HuH-7.5 (cell line): Measurements from ENCODE around the gene LRRC2.

Experiments used
- DNase-seq: peaks from one replicate; pipeline ENCODE4 v3.0.0; 2011; ENCODE audit warnings: low spot score

The LRRC2 gene

DNA sequence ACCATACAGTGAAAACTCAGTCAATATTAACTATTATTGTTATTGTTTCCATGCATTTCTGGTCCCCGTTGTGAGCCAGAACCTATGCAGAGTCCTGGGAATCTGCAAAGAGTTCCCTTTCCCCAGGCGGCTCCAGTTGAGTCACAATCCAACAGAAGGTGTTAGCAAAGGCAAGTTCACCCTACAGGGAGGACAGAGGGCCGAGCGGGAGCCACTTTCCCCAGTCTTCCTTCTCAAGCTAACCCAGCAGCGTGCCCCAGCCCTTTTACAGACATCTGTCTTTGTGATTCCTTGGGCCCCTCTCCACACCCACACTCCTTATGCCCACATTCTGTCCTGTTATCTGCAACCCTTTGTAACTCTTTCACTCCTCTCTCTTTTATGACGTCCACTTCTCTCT lies 88.3 kb downstream of the LRRC2 start:
- no peak for DNase-seq

DNA sequence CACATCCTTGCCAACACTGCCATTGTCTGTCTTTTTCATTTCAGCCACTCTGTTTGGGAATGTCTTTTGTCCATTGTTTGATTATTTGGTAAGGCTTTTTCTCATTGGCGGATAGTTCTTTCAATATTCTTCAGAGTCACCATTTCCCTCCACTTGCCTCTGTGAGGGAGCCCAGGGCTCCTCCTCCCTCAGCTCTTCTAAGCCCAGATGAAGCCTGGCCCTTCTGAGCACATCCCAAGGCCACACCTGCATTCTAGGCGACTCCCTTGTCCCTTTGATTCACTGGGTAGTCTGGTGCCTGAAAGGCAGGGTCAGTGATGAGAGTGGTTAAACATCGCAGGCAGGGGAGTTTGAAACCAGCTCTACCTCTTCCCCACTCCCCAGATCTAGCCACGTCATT lies 89.0 kb downstream of the LRRC2 start:
- no peak for DNase-seq

DNA sequence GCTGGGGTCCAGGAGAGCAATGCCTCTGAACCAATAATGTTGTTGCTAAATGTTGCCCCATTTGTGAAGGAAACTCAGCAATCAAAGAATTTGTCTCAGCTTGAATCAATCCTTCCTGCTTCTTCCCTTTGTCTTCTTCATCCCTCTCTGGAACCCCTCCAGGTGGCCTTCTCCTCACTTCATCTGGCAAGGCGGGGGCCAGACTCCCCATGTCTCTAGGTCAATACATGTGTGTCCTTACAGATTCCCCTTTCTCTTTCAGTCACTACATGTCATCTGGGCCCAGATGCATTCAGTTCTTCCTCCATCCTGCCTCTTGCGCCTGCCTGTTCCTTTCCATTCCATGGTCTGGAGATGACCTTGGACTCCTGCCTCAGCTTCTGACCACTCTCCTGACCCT lies 93.4 kb downstream of the LRRC2 start:
- no peak for DNase-seq

DNA sequence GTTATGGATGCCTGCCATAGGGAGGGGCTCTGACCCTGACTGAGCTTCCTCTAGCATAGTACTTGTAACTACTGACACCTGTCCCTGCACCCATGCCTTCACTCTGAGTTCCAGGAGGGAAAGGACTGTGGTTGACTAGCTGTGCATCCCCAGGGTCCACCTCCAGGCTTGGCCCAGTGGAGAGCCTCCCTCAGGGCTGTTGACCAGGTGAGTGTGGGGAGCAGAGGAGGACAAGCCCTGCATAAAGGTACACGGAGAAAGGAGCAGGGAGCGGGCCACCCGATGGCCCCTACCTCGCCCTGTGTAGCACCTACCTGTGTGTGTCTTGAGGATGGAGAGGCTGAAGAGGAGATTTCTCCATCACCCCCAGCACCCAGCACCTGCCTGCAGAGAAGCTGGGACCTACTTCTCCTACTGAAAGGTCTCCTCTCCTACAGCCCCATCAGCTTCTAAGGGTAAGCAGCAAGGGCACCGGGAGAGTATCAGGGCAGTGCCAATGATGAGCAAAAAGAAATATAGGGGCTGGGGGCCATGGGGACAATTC lies 94.7 kb downstream of the LRRC2 start:
- no peak for DNase-seq

DNA sequence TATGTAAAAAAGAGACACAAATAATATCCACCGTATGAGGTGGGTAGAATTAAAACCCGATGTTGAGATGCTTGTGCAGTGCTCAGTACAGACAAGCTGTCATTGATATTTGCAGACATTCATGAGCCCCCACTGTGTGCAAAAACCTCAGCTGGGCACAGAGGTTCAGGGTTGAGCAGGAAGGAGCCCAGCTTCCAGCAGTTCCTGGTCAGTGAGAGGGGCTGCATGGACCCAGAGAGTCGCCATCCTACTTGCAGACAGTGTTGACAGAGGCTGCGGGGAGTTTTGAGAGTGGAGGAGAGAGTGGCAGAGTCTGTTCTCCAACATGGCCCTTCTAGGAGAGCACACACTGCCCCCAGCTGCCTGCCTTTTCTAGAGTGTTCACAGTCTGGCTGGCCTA lies 95.3 kb downstream of the LRRC2 start:
- no peak for DNase-seq

DNA sequence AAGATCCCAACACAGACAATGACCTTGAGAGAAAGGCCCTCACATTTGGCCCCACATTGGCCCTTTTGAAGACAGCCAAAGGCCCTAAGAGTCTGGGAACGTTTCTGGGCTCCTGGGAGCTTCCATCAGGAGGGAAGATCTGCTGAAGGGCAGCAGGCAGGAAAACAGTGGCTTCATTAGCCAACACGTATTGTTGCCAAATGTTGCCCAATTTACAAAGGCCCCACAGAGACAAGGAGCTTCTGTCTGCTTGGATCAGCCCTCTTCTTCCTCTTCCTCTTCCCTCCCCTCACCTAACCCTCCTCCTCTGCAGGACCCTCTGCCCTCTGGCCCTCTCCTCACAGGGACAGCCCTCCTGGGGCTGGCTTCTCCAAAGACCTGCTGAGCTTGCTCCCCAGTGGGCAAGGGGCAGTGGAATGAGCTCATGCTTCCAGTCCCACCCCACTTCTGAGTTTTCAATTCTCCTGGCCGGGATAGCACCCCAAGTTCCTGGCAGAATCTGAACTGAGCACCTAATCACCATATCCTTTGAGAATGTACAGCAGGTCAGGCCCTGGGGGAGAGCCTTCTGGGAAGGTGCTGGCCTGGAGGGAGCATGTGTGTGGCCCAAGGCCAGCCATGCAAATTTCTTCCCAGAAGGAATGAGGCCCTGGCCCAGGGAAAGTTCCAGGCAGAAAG lies 96.3 kb downstream of the LRRC2 start:
- DNase-seq = no peak

DNA sequence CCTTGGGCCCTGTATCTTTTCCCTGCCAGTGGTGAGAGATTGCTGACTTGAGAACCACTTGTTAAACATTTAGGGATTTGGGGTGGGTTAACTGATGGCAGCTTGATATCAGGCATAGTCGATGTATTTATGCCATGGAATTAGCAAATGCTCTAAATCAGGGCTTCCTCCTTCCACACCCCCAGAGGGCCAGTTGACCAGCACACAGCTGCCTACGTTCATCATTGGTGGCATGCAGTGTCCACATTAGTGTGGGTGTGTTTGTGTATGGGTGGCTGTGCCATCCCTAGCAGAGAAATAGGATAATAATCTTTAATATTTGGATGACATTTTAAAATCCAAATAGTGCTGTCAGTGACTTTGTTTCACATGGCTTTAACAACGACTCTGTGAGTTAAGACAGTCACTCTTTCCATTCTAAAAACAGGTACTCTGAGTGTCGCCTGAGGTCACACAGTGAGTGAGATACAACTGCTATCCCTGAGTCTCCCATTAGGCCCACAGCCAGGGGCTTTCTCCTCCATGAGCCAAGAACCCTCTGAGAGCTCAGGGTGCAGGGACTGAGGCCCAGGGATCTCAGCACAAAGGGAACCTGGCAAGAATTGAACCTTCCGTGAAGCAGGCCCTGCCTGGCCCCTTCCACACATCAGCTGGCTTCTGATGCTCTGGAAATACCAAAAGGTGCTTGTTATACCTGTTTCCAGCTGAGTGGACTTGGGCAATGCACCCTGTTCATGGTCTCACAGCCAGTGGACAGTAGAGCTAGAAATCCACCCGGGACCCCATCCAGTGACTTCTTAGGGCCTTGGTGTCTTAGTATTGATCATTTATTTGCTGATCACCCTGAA lies 97.1 kb downstream of the LRRC2 start:
- DNase-seq = no peak

DNA sequence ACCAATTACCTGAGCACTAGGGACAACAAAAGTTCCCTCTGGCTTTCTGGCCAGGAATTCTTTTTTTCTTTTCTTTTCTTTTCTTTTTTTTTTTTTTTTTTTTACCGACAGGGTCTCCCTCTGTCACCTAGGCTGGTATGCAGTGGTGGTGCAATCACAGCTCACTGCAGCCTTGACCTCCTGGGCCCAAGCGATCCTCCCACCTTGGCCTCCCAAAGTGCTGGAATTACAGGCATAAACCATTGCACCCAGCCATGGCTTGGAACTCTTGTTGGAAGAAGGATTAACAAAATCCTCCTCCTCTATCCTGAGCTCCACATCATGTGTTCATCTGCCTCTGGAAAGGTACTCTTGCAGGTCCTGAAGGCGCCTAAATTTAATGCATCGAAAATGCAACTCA lies 98.5 kb downstream of the LRRC2 start:
- DNase-seq = no peak

DNA sequence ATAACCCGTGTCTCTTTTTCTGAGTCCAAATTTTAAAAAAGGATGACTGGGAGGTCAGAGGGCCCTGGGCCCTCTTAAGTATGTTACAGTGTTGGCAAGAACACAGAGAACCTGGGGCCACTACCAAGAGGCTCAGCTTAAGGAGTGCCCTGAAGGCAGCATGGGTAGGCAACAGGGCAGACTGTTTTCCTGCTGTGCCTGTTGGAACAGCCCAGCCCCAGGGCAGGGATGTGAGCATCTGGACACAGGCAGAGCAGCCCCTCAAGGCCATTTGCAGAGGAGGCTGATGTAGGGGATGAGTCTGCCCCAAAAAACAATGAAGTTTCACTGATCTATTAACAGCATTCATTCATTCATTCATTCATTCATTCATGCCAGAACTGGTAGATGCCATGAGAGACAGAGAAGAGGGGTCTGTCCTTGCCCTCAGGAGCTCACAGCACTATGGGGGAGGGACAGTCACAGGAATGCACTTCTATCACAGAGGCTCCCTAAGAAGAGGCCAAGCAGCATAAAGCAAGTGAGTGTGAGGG lies 99.2 kb downstream of the LRRC2 start:
- DNase-seq = no peak

DNA sequence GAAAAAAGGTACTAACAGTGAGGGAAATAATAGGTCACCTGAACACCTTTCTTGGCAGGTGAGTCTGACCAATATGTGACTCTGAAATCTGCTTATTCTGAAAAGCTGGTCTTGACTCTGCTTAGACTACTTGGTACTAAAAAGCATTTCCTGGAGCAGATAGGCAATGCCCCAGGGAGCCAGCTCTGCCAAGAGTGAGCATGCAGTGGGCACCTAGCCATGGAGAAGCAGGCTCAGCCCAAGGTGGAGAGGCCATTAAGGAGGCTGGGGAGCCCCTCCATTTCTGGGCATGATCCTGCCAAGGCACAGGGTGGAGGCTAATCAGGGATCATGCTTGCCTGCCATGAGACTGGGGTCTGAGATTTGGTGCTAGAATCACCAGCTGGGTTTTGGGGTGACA lies 99.8 kb downstream of the LRRC2 start:
- no peak for DNase-seq
